K562 (cell line): ENCODE data around the gene TTC39A. TPM values are rescaled to one million over a fixed set of nuclear protein-coding genes. Genes with fewer than 3 reads are reported as not detected.

Experiments
- CEBPG ChIP-seq, 3 experiments: fragments of 200-800 bp in 1 of 3; sonication (Bioruptor generic) in 1 of 3; sonication (generic) in 1 of 3; formaldehyde crosslinking in 1 of 3; IDR thresholded peaks in 2 of 3; conservative IDR thresholded peaks in 1 of 3; 2 replicates each; pipeline versions ENCODE4 v1.6.1 to v1.8.0; 2016 to 2022; ENCODE audit warnings: missing compliant biosample characterization in 2 of 3, missing genetic modification characterization in 2 of 3, mild to moderate bottlenecking in 1 of 3, missing genetic modification reagents in 1 of 3
- FOSL1 ChIP-seq: fragments of 200-800 bp; sonication (Bioruptor generic); conservative IDR thresholded peaks from 2 replicates; pipeline ENCODE4 v1.6.1; 2016; ENCODE audit warnings: missing genetic modification characterization, missing compliant biosample characterization
- KAT7 ChIP-seq: sonication (generic); formaldehyde crosslinking; IDR thresholded peaks from 2 replicates; pipeline ENCODE4 v1.8.0; 2022; ENCODE audit warnings: missing genetic modification reagents, mild to moderate bottlenecking, borderline replicate concordance
- MTA1 ChIP-seq: fragments of 450-650 bp; IDR thresholded peaks from 2 replicates; pipeline ENCODE4 v1.6.1; 2017; ENCODE audit warnings: borderline replicate concordance
- POLR2H ChIP-seq: IDR thresholded peaks from 2 replicates; pipeline ENCODE4 v1.6.1; 2016; ENCODE audit warnings: missing genetic modification characterization, low read depth, mild to moderate bottlenecking, control low read depth, missing compliant biosample characterization, moderate library complexity
- polyA plus RNA-seq, 8 experiments: library from polyadenylated mRNA; depleted of rRNA in 4 of 8; stranded (reverse) in 5 of 8; unstranded in 3 of 8; fragments of >200 nt; fragmentation: Nextera tagmentation in 2 of 8; fragmentation: Illumina TruSeq in 1 of 8; extraction: Ambion mirVana in 2 of 8; extraction: Trizol in 1 of 8; gene quantifications; 2 replicates each; pipeline versions ENCODE4 v1.2.1 to v1.2.3, GENCODE V29; 2011 to 2014; ENCODE audit warnings: inconsistent platforms in 1 of 8, missing spikeins in 1 of 8
- total RNA-seq, 7 experiments: library from RNA; depleted of rRNA in 6 of 7; stranded (reverse); fragments of >200 nt in 6 of 7; fragmentation: Illumina TruSeq in 2 of 7; extraction: Trizol in 2 of 7; gene quantifications; 2 replicates each; pipeline versions ENCODE4 v1.2.1 to v1.2.3, GENCODE V29; 2011 to 2021; ENCODE audit warnings: low replicate concordance in 1 of 7
- TF ChIP-seq, protein P1 (sequence below): fragments of 250-450 bp; sonication (Bioruptor Pico); IDR thresholded peaks from 2 replicates; pipeline ENCODE4 v1.4.0; 2020; ENCODE audit warnings: mild to moderate bottlenecking, moderate library complexity, borderline replicate concordance
- TF ChIP-seq, protein P2 (sequence below), 2 experiments: fragments of 450-650 bp; IDR thresholded peaks; 2 replicates each; pipeline ENCODE4 v1.6.1; 2016; ENCODE audit warnings: mild to moderate bottlenecking in 2 of 2, borderline replicate concordance in 1 of 2, low read depth in 1 of 2, moderate library complexity in 1 of 2
- TF ChIP-seq, protein P3 (sequence below): sonication (generic); formaldehyde crosslinking; IDR thresholded peaks from 2 replicates; pipeline ENCODE4 v1.8.0; 2023; ENCODE audit warnings: mild to moderate bottlenecking, missing genetic modification reagents

Gene TTC39A
- total and polyA plus RNA-seq, 9 of the 15 experiments (the other 6 are each of a cell fraction or from before 2014, with no cell fraction given), result 0.18 to 0.82 (median 0.35) TPM

DNA sequence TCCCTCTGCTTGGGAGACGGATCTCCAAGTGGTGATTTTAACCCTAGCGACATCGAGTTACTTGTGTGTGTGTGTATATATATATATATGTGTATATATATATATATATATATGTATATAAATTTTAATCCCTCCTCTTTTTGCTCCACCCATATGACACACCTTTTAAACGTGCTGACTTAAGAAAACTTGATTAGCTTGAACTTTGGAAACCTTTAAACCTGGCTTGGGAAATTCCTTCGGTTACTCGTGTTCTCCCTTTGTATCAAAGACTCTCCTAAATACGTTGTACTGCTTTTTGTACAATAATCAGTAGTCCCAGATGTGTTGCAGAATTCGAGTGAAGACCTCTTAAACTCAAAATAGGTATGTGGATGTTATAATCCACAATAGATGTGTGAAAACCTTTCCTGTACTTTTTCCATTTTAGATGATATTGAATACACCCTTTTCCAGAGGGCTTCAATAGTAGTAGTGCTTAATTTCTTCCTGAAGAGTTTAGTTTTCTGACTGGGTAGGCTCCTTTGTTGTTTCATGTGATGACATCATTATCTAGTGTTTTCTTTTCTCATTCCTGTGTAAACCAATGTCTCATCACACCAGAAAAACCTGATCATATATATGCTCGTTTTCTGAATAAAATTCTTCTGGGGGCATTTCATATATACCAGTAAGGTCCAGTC is 92.9 kb downstream of the TTC39A start (continued):
- TF ChIP-seq, protein P1, sequence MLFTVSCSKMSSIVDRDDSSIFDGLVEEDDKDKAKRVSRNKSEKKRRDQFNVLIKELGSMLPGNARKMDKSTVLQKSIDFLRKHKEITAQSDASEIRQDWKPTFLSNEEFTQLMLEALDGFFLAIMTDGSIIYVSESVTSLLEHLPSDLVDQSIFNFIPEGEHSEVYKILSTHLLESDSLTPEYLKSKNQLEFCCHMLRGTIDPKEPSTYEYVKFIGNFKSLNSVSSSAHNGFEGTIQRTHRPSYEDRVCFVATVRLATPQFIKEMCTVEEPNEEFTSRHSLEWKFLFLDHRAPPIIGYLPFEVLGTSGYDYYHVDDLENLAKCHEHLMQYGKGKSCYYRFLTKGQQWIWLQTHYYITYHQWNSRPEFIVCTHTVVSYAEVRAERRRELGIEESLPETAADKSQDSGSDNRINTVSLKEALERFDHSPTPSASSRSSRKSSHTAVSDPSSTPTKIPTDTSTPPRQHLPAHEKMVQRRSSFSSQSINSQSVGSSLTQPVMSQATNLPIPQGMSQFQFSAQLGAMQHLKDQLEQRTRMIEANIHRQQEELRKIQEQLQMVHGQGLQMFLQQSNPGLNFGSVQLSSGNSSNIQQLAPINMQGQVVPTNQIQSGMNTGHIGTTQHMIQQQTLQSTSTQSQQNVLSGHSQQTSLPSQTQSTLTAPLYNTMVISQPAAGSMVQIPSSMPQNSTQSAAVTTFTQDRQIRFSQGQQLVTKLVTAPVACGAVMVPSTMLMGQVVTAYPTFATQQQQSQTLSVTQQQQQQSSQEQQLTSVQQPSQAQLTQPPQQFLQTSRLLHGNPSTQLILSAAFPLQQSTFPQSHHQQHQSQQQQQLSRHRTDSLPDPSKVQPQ (CRISPR knock-in tag), result no peak
- 0 out of 2 replicates have a peak, but pooled peaks have one; percentile 17 for TF ChIP-seq MTA1
- peak; percentile 70 for TF ChIP-seq POLR2H (tag)
- TF ChIP-seq FOSL1, result peak; percentile 30; the same call in 1 of the 2 replicates
- TF ChIP-seq CEBPG (CRISPR knock-in tag; IDR thresholded peaks at IDR 0.05), result no peak
- peak in 1 of 2 experiments; percentile 77; a peak in 2 of 4 replicates for TF ChIP-seq CEBPG (tag; conservative IDR thresholded peaks at IDR 0.05 in 1 of 2, IDR thresholded peaks at IDR 0.05 in 1 of 2)
- TF ChIP-seq, protein P2, sequence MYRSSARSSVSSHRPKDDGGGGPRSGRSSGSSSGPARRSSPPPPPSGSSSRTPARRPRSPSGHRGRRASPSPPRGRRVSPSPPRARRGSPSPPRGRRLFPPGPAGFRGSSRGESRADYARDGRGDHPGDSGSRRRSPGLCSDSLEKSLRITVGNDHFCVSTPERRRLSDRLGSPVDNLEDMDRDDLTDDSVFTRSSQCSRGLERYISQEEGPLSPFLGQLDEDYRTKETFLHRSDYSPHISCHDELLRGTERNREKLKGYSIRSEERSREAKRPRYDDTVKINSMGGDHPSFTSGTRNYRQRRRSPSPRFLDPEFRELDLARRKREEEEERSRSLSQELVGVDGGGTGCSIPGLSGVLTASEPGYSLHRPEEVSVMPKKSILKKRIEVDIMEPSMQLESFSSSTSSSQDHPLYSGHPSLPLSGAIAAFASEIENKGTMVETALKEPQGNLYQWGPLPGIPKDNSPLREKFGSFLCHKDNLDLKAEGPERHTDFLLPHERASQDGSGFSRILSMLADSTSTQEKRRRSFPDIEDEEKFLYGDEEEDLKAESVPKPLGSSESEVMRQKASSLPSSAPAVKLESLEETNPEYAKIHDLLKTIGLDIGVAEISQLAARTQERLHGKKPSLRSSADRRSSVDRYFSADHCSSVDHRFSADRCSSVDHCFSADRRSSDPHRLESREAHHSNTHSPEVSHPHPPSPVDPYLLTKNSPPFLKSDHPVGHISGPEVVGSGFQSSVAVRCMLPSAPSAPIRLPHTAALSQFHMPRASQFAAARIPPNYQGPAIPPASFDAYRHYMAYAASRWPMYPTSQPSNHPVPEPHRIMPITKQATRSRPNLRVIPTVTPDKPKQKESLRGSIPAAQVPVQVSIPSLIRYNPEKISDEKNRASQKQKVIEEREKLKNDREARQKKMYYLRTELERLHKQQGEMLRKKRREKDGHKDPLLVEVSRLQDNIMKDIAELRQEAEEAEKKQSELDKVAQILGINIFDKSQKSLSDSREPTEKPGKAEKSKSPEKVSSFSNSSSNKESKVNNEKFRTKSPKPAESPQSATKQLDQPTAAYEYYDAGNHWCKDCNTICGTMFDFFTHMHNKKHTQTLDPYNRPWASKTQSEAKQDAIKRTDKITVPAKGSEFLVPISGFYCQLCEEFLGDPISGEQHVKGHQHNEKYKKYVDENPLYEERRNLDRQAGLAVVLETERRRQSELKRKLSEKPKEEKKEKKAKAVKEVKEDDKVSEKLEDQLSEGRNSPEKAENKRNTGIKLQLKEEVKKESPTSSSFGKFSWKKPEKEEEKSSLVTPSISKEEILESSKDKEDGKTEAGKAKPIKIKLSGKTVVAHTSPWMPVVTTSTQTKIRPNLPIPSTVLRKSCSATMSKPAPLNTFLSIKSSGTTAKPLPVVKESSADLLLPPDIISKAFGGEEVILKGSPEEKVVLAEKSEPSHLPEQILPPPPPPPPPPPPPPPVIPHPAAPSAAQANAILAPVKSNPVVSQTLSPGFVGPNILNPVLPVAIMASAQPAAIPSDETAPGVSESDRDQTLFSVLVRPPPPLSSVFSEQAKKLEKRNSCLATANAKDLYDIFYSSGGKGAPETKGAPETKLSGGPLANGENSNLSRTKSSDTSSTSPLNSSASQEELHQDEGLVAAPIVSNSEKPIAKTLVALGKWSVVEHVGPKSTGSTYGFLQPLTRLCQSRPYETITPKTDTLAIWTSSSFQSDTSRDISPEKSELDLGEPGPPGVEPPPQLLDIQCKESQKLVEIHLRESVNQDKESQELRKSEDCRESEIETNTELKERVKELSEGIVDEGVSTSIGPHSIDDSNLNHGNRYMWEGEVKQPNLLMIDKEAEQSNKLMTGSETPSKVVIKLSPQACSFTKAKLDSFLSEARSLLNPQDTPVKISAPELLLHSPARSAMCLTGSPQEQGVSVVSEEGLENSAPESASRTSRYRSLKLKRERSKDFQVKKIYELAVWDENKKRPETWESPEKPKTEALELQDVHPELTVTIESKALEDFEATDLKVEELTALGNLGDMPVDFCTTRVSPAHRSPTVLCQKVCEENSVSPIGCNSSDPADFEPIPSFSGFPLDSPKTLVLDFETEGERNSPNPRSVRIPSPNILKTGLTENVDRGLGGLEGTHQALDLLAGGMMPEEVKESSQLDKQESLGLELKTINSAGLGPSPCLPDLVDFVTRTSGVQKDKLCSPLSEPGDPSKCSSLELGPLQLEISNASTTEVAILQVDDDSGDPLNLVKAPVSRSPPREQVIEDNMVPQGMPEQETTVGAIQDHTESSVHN (IDR thresholded peaks at IDR 0.05; ENCODE audit: borderline replicate concordance in 1 of 2, low read depth in 1 of 2), result peak in 1 of 2 experiments; percentile 30; a peak in 1 of 4 replicates
- 0 out of 2 replicates have a peak, but pooled peaks have one; percentile 61 for TF ChIP-seq KAT7 (CRISPR knock-in tag)
- TF ChIP-seq, protein P3, sequence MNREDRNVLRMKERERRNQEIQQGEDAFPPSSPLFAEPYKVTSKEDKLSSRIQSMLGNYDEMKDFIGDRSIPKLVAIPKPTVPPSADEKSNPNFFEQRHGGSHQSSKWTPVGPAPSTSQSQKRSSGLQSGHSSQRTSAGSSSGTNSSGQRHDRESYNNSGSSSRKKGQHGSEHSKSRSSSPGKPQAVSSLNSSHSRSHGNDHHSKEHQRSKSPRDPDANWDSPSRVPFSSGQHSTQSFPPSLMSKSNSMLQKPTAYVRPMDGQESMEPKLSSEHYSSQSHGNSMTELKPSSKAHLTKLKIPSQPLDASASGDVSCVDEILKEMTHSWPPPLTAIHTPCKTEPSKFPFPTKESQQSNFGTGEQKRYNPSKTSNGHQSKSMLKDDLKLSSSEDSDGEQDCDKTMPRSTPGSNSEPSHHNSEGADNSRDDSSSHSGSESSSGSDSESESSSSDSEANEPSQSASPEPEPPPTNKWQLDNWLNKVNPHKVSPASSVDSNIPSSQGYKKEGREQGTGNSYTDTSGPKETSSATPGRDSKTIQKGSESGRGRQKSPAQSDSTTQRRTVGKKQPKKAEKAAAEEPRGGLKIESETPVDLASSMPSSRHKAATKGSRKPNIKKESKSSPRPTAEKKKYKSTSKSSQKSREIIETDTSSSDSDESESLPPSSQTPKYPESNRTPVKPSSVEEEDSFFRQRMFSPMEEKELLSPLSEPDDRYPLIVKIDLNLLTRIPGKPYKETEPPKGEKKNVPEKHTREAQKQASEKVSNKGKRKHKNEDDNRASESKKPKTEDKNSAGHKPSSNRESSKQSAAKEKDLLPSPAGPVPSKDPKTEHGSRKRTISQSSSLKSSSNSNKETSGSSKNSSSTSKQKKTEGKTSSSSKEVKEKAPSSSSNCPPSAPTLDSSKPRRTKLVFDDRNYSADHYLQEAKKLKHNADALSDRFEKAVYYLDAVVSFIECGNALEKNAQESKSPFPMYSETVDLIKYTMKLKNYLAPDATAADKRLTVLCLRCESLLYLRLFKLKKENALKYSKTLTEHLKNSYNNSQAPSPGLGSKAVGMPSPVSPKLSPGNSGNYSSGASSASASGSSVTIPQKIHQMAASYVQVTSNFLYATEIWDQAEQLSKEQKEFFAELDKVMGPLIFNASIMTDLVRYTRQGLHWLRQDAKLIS (CRISPR knock-in tag), result 0 out of 2 replicates have a peak, but pooled peaks have one; percentile 40
